Astrocyte (in vitro differentiated cells and primary cell): ENCODE measurements around the gene EMID1.

Experiments used
- EZH2 ChIP-seq: IDR thresholded peaks from 2 replicates; pipeline ENCODE4 v1.6.1; 2012; ENCODE audit warnings: mild to moderate bottlenecking, low read length, inconsistent platforms; ENCODE audit not compliant: insufficient read depth
- TF ChIP-seq, protein P1 (sequence below): IDR thresholded peaks from 2 replicates; pipeline ENCODE4 v1.5.1; 2011; ENCODE audit warnings: low read depth, mild to moderate bottlenecking, inconsistent platforms, low read length, moderate library complexity; ENCODE audit not compliant: insufficient read depth

- TF ChIP-seq, protein P1, sequence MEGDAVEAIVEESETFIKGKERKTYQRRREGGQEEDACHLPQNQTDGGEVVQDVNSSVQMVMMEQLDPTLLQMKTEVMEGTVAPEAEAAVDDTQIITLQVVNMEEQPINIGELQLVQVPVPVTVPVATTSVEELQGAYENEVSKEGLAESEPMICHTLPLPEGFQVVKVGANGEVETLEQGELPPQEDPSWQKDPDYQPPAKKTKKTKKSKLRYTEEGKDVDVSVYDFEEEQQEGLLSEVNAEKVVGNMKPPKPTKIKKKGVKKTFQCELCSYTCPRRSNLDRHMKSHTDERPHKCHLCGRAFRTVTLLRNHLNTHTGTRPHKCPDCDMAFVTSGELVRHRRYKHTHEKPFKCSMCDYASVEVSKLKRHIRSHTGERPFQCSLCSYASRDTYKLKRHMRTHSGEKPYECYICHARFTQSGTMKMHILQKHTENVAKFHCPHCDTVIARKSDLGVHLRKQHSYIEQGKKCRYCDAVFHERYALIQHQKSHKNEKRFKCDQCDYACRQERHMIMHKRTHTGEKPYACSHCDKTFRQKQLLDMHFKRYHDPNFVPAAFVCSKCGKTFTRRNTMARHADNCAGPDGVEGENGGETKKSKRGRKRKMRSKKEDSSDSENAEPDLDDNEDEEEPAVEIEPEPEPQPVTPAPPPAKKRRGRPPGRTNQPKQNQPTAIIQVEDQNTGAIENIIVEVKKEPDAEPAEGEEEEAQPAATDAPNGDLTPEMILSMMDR: no peak
- no peak for TF ChIP-seq EZH2
Measured at GRCh38 chr22:29308791-29309262, 103.1 kb downstream of the EMID1 start.
